Stimulated activated CD4-positive, alpha-beta T cell treated with anti-CD3 and anti-CD28 coated beads, Interleukin-12 subunit alpha, Interleukin-12 subunit beta, amount 100 ng/mL, for 48 hours (primary cell): ENCODE results near the gene AQP4.

Source experiments
- DNase-seq, 3 donors: peaks; one replicate each; pipeline ENCODE4 v3.0.0-alpha.2; 2020; ENCODE audit warnings: low read depth in 2 of 3, low spot score in 1 of 3

The AQP4 gene

GRCh38 chr18:26865557-26865956 lies at the start of gene AQP4:
Gene AQP4 (minus strand): TSS chr18:26865707. CDS start chr18:26865689, 18 bp downstream.
- no peak for DNase-seq

GRCh38 chr18:26911840-26912239 lies 46.3 kb upstream of the AQP4 start:
- DNase-seq, result no peak

- DNase-seq, result no peak
Measured at GRCh38 chr18:26909599-26910290, 44.2 kb upstream of the AQP4 start.

- DNase-seq, result no peak
Measured at GRCh38 chr18:26908906-26909305, 43.4 kb upstream of the AQP4 start.

- DNase-seq, result no peak
Measured at GRCh38 chr18:26902291-26902690, 36.8 kb upstream of the AQP4 start.

- no peak for DNase-seq
Measured at GRCh38 chr18:26901020-26901419, 35.5 kb upstream of the AQP4 start.

- no peak for DNase-seq
Measured at GRCh38 chr18:26894426-26894825, 28.9 kb upstream of the AQP4 start.

GRCh38 chr18:26893996-26894395 lies 28.5 kb upstream of the AQP4 start:
- no peak for DNase-seq

- no peak for DNase-seq
Measured at GRCh38 chr18:26888259-26888658, 22.8 kb upstream of the AQP4 start.

- no peak for DNase-seq
Measured at GRCh38 chr18:26875040-26875654, 9.6 kb upstream of the AQP4 start.

- DNase-seq, result no peak
Measured at GRCh38 chr18:26874283-26874682, 8.8 kb upstream of the AQP4 start.

- no peak for DNase-seq
Measured at GRCh38 chr18:26869640-26870039, 4.1 kb upstream of the AQP4 start.

GRCh38 chr18:26868968-26869586 lies 3.6 kb upstream of the AQP4 start:
- no peak for DNase-seq

- DNase-seq, result no peak
Measured at GRCh38 chr18:26867471-26867870, 2.0 kb upstream of the AQP4 start.

- DNase-seq, result no peak
Measured at GRCh38 chr18:26864658-26865057, 849 bp downstream of the AQP4 start.

GRCh38 chr18:26863921-26864497 lies 1.5 kb downstream of the AQP4 start:
- DNase-seq, result no peak

- no peak for DNase-seq
Measured at GRCh38 chr18:26863122-26863879, 2.2 kb downstream of the AQP4 start.

GRCh38 chr18:26862084-26862483 lies 3.4 kb downstream of the AQP4 start:
- DNase-seq, result no peak

GRCh38 chr18:26854292-26854881 lies 11.1 kb downstream of the AQP4 start:
- no peak for DNase-seq

GRCh38 chr18:26853401-26853800 lies 12.1 kb downstream of the AQP4 start:
- DNase-seq, result no peak

GRCh38 chr18:26843760-26844159 lies 21.7 kb downstream of the AQP4 start:
- DNase-seq, result no peak
